Measurements from ENCODE around the gene SNAP47.
A peak's percentile ranks its signal among the peaks of the same experiment; 100 is the strongest.

SNAP47 gene

DNA sequence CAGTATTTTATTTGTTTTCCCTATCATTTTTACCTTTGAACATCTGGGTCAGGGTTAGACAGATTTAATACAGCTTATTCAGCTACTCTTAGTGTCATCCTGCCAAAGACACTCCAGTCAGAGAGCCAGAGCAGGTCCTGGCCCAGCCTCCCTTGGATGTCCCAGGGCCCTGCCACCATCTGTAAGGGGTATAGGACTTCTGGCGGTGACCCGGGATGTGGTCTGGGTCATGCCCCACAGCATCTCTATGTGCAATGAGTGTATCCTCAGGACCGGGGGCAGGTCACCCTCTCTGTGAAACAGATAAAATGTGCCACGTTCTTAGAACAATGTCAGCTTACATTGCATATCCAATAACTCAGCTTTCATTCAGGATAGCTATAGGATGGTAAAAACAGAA is 42.4 kb downstream of the SNAP47 start:
- no peak for DNase-seq (ENCODE audit: low read depth)
- no peak overlapping the region for H3K4me3 ChIP-seq (ENCODE audit: control insufficient read depth, low read depth, low read length)
- TF ChIP-seq, protein P1, sequence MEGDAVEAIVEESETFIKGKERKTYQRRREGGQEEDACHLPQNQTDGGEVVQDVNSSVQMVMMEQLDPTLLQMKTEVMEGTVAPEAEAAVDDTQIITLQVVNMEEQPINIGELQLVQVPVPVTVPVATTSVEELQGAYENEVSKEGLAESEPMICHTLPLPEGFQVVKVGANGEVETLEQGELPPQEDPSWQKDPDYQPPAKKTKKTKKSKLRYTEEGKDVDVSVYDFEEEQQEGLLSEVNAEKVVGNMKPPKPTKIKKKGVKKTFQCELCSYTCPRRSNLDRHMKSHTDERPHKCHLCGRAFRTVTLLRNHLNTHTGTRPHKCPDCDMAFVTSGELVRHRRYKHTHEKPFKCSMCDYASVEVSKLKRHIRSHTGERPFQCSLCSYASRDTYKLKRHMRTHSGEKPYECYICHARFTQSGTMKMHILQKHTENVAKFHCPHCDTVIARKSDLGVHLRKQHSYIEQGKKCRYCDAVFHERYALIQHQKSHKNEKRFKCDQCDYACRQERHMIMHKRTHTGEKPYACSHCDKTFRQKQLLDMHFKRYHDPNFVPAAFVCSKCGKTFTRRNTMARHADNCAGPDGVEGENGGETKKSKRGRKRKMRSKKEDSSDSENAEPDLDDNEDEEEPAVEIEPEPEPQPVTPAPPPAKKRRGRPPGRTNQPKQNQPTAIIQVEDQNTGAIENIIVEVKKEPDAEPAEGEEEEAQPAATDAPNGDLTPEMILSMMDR (conservative IDR thresholded peaks at IDR 0.05; ENCODE audit: control insufficient read depth, insufficient read depth, low read depth, low read length), result no peak

DNA sequence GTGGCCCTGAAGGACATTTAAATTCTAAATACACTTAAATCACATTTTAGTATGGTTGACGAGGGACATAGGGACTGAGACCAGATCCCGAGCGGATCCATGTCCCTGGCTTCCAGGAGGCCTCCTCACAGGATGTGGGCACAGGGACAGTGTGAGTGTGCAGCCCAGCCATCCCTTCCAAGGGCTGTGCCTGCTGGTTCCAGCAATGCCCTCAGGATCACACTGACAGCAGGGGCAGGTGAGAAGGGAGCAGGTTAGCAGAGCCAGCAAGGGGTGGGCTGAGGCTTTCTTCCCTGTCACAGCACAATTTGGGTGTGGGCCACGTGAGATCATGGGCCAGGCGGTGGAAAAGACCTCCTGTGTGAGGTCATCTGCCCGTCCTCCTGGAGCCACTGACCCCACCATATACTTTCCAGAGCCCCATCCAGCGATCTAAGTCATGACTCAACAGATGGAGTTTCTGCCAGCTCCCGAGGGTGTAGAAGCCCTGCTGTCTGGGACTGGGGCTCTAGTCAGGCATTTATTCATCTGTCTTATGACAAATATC is 43.2 kb downstream of the SNAP47 start:
- TF ChIP-seq, protein P1 (conservative IDR thresholded peaks at IDR 0.05; ENCODE audit: control insufficient read depth, insufficient read depth, low read depth, low read length), result no peak
- no peak overlapping the region for H3K4me3 ChIP-seq (ENCODE audit: control insufficient read depth, low read depth, low read length)

GRCh38 chr1:227779021-227779441 is 43.8 kb downstream of the SNAP47 start:
- DNase-seq (ENCODE audit: low read depth), result no peak
- TF ChIP-seq, protein P1 (conservative IDR thresholded peaks at IDR 0.05; ENCODE audit: control insufficient read depth, insufficient read depth, low read depth, low read length), result no peak
- no peak overlapping the region for H3K4me3 ChIP-seq (ENCODE audit: control insufficient read depth, low read depth, low read length)

More for the DNA sequence above, 43.2 kb downstream of the SNAP47 start:
- peak; percentile 79 for DNase-seq (ENCODE audit: low read depth)

- H3K4me3 ChIP-seq (ENCODE audit: control insufficient read depth, low read depth, low read length), result no peak overlapping the region
- no peak for DNase-seq (ENCODE audit: low read depth)
- TF ChIP-seq, protein P1 (conservative IDR thresholded peaks at IDR 0.05; ENCODE audit: control insufficient read depth, insufficient read depth, low read depth, low read length), result no peak
Observed at GRCh38 chr1:227779685-227780084, 44.5 kb downstream of the SNAP47 start.

DNA sequence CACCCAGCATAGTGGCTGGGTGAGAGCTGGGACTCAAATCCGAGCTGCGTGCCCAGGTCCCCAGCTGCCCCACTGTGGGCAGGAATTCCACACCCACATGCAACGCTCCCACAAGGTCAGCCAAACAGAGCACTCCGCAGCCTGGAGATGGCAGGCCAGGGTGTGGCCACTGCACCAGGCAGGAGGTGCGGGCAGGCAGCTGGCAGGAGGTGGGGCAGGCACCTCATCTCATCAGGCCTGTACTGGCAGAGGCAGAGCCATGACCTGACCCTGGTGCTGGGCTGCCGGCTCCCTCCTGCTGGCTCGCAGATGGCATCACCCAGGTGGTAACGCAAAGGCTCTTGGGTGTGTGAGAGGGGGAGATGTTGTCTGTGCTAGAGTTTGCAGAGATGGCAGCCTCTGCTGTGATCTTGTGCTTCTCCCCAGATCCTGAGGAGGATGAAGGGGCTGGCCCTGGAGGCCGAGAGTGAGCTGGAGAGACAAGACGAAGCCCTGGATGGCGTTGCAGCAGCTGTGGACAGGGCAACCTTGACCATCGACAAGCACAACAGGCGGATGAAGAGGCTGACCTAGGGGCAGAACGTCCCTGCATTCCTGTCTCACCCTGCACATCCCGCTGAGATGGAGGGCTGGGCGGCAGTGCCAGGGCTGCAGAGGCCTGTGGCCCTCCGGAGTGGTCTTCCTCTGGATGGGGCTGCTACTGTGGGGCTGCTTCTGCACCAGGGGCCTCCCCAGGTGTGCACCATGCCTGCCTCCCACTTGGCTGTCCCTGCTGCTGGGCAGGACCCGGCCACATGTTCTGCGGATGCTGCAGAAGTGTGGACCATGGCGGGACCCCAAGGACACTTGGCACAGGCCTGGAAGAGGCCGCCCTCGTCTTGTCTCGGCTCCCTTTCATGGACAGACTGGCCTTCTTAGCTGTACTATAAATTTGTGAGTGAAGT is 45.1 kb downstream of the SNAP47 start:
- H3K4me3 ChIP-seq (ENCODE audit: control insufficient read depth, low read depth, low read length), result no peak overlapping the region
- TF ChIP-seq, protein P1 (conservative IDR thresholded peaks at IDR 0.05; ENCODE audit: control insufficient read depth, insufficient read depth, low read depth, low read length), result no peak
- no peak for DNase-seq (ENCODE audit: low read depth)

- TF ChIP-seq, protein P1 (conservative IDR thresholded peaks at IDR 0.05; ENCODE audit: control insufficient read depth, insufficient read depth, low read depth, low read length), result no peak
- no peak for DNase-seq (ENCODE audit: low read depth)
- no peak overlapping the region for H3K4me3 ChIP-seq (ENCODE audit: control insufficient read depth, low read depth, low read length)
Observed at GRCh38 chr1:227781314-227781930, 46.2 kb downstream of the SNAP47 start.
